Activated T-helper 9 cell treated with anti-CD3 and anti-CD28 coated beads, Interleukin-2, amount 50 U/mL, for 16 hours (primary cell): Measurements from ENCODE around the gene TMEM250.

Source experiments
- DNase-seq: peaks from one replicate; pipeline ENCODE4 v3.0.0-alpha.2; 2020; ENCODE audit warnings: low read depth

TMEM250 gene

DNA sequence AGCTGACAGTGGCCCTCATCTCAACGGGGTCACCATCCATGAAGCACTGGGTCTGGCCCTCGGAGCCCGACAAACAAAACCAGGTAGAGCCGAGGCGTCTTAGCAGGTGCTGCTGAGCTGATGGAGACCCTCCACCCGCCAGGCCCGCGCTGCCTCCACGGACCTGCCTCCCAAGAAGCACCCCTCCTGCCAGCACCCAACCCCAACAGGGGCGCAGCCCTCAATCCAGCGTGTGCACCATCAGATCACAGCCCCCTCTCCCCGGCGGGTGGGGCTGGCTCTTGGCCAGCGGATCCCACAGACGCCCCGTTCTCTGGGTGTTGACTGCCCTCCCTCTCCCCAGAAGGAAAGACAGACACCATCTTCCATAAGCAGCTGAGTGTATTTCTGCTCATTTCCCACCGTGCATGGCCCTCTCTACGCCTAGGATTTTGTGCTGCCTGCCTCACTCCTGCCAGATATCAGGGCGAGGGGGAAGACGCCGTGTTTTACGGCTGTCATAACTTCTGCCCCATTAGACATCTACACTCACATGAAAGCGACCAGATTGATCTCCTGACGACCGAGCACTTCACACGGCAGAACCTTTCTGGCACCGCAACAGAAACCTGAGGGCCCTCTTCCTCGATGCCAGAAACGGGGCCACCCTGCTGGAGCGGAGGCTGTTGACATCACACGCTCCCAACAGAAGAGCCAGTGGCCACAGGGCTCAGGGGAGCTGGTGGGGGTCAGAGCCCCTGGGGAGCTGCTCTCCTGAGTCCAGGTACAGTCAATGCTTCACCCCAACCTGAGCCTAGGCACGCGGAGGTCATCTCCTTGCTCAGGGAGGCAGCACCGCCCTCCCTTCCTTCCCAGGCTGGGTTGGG is 35.9 kb downstream of the TMEM250 start:
- no peak for DNase-seq

DNA sequence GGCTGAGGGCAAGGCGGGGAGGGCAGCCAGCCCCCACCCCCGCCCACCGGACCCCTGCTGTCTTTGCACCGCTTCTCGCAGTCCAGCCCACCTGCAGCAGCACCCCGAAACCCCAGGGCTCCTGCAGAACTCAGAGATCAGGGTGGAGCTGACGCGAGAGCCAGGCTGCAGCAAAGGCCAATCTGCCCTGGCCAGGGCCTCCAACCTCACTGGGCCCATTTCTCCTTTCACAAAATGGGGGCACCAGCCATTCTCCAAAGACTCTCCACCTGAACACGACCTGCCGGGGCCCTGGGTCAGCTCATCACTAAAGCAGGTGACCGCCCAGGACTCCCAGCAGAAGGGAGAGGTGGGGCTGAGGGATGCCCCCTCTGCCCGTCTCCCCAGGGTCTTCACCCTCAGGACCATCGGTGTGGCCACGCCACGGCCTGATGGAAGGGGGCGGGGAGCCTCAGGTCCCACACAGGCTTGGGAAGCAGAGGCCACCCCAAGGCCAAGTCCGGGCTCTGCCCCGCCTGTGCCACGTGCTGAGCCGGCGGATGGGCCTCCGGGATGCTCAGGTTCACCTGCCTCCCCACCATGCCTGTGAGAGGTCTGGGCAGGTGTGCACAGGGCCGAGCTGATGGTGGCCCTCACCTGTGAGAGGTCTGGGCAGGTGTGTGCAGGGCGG is 36.7 kb downstream of the TMEM250 start:
- no peak for DNase-seq

DNA sequence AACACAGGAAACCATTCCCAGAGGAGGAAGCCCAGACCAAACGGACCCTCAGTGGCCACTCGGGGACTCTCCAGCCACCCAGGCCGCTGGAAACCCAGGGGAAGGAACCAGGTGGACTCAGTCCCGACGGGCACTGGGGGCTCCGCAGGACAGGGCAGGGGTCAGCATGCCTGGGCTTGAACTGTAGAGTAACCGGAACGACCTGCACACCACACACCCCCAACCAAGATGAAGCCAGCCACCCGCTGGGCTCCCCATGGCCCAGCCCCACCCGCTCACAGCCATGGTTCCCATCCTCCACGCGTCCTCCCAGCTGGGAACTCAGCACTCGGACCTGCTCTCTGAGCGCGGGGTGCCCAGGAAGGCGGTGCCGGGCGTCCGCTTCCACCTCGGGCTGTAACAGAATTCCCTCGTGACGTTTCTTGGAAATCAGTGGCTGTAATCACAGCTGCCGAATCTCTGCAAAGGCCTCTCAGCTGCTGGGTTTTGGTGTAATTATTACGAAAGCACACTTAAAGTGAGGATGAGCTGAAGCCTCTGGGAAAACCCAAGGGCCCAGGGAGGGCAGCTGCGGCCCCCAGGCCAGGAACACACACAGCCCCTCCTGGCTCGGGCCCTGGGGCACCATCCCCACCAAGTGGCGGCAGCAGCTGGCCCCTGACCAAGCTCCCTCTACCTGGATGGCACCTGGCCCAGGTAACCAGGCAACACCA is 37.4 kb downstream of the TMEM250 start:
- DNase-seq, result no peak

- no peak for DNase-seq
Observed at GRCh38 chr9:136080716-136081112, 38.0 kb downstream of the TMEM250 start.

DNA sequence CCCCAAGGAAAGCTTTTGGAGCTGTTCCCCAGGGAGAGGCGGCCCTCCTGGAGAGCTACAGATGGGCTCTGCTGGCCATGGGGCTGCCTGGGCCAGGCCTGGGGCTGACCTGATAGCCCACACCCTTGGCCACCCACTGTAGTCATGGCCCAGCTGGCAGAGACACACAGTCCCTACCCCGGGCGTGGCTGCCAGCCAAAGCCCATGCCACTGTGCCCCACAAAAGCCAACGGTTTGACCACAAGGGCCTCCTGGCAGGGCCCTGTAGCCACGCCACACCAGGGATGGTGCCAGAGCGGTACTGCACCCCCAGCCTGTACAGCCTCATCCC is 38.8 kb downstream of the TMEM250 start:
- DNase-seq, result no peak

- no peak for DNase-seq
Observed at GRCh38 chr9:136079211-136079915, 39.3 kb downstream of the TMEM250 start.

- no peak for DNase-seq
Observed at GRCh38 chr9:136078498-136079011, 40.1 kb downstream of the TMEM250 start.

- no peak for DNase-seq
Observed at GRCh38 chr9:136078024-136078423, 40.7 kb downstream of the TMEM250 start.

DNA sequence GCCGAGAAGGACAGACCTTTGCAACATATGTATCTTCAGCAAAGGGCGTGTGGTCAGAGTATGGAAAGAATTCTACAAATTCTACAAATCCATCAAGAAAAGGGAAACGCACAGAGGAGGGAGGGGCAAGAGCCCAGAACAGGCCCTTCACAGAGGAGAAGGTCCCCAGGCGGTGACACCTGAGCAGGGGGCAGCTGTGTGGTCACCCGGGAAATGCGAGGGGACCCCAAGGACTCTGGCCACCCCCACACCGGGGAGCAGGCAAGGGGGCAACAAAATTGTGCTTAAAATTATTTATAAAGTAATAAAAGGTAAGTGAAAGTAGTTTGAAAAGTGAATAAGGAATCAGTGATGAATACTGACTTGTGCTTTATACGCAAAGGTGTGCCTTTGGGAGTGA is 41.2 kb downstream of the TMEM250 start:
- no peak for DNase-seq

DNA sequence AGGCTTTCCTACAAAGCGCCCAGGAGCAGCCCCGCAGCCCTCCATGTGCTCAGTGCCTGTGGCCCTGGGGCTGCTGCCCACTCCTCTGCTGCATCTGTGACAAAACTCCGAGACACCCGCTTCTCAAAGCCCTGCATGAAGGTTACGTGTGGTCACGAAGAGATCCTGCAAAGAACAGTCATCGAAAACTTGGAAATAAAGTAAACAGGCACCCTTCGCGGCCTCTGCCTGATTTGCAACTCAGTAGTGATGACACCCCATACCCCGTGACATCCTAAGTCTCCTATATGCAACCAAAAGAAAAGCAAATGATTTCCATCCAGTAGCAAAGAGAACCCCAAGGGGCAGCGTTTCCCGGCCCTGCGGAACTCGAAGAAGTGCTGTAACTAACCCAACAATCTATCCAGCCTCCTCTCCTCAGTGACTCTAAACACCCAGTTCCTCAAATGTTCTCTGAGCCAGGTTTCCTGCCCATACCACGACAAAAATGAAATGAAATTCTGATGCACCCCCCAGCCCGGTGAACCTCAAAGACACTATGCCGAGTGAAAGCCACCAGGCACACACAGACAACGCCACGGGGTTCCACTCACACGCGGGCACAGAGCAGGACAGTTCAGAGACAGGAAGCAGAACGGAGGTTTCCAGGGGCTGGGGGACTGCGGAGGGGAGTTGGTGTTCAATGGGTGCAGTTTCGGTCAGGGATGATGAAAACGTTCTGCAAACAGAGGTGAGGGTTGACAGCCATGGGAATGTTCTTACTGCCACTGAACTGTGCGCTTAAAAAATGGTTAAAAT is 42.6 kb downstream of the TMEM250 start:
- no peak for DNase-seq

GRCh38 chr9:136075134-136075841 is 43.4 kb downstream of the TMEM250 start:
- DNase-seq, result no peak

DNA sequence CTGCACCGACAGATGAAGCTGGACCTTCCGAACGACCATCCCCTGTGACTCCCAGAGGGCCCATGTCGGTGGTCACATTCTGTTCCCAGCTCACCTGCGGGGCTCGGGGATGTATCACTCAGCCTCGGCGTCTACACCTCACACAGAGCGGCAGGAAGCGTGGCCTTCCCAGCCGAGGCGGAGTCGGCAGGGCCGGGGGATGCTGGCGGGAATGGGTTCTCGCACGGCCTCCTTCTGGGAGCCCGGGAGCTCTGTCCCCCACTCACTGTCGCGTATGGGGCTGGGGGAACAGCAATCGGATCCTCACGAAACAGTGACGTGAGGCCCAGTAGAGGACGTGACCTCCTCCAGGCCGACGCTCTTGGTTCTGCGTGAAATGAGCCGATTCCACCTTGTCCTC is 44.0 kb downstream of the TMEM250 start:
- DNase-seq, result no peak
